GM12892 (cell line): ENCODE measurements around the gene TBC1D3C. TPM values are rescaled to one million over a fixed set of nuclear protein-coding genes. Genes with fewer than 3 reads are reported as not detected.
"Not testable (repeated sequence)": the region's sequence is repeated elsewhere in the genome, so short reads cannot be mapped to it uniquely, and the experiment has no call there.

Experiments used
- DNase-seq: peaks from one replicate; pipeline ENCODE4 v3.0.0; 2011; ENCODE audit not compliant: insufficient read length
- FAIRE-seq: peaks from 2 replicates; lab custom pipeline; 2011; peaks lifted over from hg19 to GRCh38; lab: Jason Lieb, UNC
- polyA plus RNA-seq: library from polyadenylated mRNA; unstranded; fragments of >200 nt; gene quantifications from one replicate; pipeline ENCODE4 v1.2.1, GENCODE V29; 2012; ENCODE audit warnings: missing spikeins, inconsistent platforms; ENCODE audit not compliant: missing spikeins

The TBC1D3C gene
- polyA plus RNA-seq: not detected

- not testable (repeated sequence) for FAIRE-seq, DNase-seq
These were observed at the start of gene TBC1D3C for GRCh38 chr17:38068534-38068933. TSS of gene TBC1D3C (minus strand) at chr17:38068634. CDS start at chr17:38067066, 1,568 bp downstream.

- not testable (repeated sequence) for DNase-seq, FAIRE-seq
These were observed 30.8 kb upstream of the TBC1D3C start for GRCh38 chr17:38099262-38099661.

- not testable (repeated sequence) for DNase-seq, FAIRE-seq
These were observed 25.7 kb upstream of the TBC1D3C start for GRCh38 chr17:38094059-38094694.

GRCh38 chr17:38088120-38088519 lies 19.7 kb upstream of the TBC1D3C start:
- FAIRE-seq, DNase-seq: not testable (repeated sequence)

- not testable (repeated sequence) for DNase-seq, FAIRE-seq
These were observed 18.9 kb upstream of the TBC1D3C start for GRCh38 chr17:38087344-38087743.
